ENCODE results near the gene MEGF8. TPM values are rescaled to one million over a fixed set of nuclear protein-coding genes. Genes with fewer than 3 reads are reported as not detected.
"Not testable (repeated sequence)": the region's sequence is repeated elsewhere in the genome, so short reads cannot be mapped to it uniquely, and the experiment has no call there.

Gene MEGF8
- total RNA-seq, 2 donors from 2014 or later: 9.7 to 14.0 TPM

GRCh38 chr19:42332059-42332458 is 6.6 kb downstream of the MEGF8 start:
- H3K4me1 Mint-ChIP-seq (ENCODE audit: low read depth): peaks cover 21% of the 10 kb centered on the region
- H3K4me3 Mint-ChIP-seq: no peak overlapping the region
- H3K27ac Mint-ChIP-seq: no peak overlapping the region
- ATAC-seq (replicated peaks in 1 of 2): no peak
- H3K27me3 Mint-ChIP-seq (ENCODE audit: low read depth): no peaks in the 10 kb centered on the region
- no peak for DNase-seq
- no peaks in the 10 kb centered on the region for H3K36me3 Mint-ChIP-seq (ENCODE audit: insufficient read depth in 2 of 2)
- no peaks in the 10 kb centered on the region for H3K9me3 Mint-ChIP-seq

- Mint-ChIP-seq H3K4me3 (no peak overlapping the region), H3K27me3 (ENCODE audit: low read depth) (no peaks in the 10 kb centered on the region)
- no peak for ATAC-seq (replicated peaks in 1 of 2)
Observed at GRCh38 chr19:42333018-42333417, 7.6 kb downstream of the MEGF8 start.

GRCh38 chr19:42333975-42334696 is 8.7 kb downstream of the MEGF8 start:
- H3K27ac Mint-ChIP-seq: no peak overlapping the region
- no peaks in the 10 kb centered on the region for H3K9me3 Mint-ChIP-seq
- DNase-seq (no peak), ATAC-seq (replicated peaks in 1 of 2) (no peak)
- H3K36me3 Mint-ChIP-seq (ENCODE audit: insufficient read depth in 2 of 2): peaks cover 0 to 2% of the 10 kb centered on the region in 2 donors
- peaks cover 3% of the 10 kb centered on the region for H3K4me1 Mint-ChIP-seq (ENCODE audit: low read depth)
- no peaks in the 10 kb centered on the region for H3K27me3 Mint-ChIP-seq (ENCODE audit: low read depth)
- H3K4me3 Mint-ChIP-seq: no peak overlapping the region

More at GRCh38 chr19:42333018-42333417, 7.6 kb downstream of the MEGF8 start:
- H3K4me1 Mint-ChIP-seq (ENCODE audit: low read depth): peaks cover 14% of the 10 kb centered on the region
- H3K9me3 Mint-ChIP-seq: no peaks in the 10 kb centered on the region
- no peak for DNase-seq
- no peaks in the 10 kb centered on the region for H3K36me3 Mint-ChIP-seq (ENCODE audit: insufficient read depth in 2 of 2)
- H3K27ac Mint-ChIP-seq: no peak overlapping the region

- no peak overlapping the region for H3K27ac Mint-ChIP-seq
- no peak for DNase-seq
- ATAC-seq (replicated peaks in 1 of 2): no peak
- H3K4me3 Mint-ChIP-seq: no peak overlapping the region
- no peaks in the 10 kb centered on the region for H3K9me3 Mint-ChIP-seq
- peaks cover 0 to 2% of the 10 kb centered on the region in 2 donors for H3K36me3 Mint-ChIP-seq (ENCODE audit: insufficient read depth in 2 of 2)
- H3K27me3 Mint-ChIP-seq (ENCODE audit: low read depth): no peaks in the 10 kb centered on the region
- H3K4me1 Mint-ChIP-seq (ENCODE audit: low read depth): peaks cover 5% of the 10 kb centered on the region
Observed at GRCh38 chr19:42334697-42335373, 9.4 kb downstream of the MEGF8 start.

GRCh38 chr19:42335374-42335936 is 10.0 kb downstream of the MEGF8 start:
- Mint-ChIP-seq H3K27ac (no peak overlapping the region), H3K36me3 (ENCODE audit: insufficient read depth in 2 of 2) (peaks cover 0 to 2% of the 10 kb centered on the region in 2 donors), H3K4me1 (ENCODE audit: low read depth) (peaks cover 5% of the 10 kb centered on the region), H3K27me3 (ENCODE audit: low read depth) (no peaks in the 10 kb centered on the region), H3K4me3 (no peak overlapping the region), H3K9me3 (no peaks in the 10 kb centered on the region)
- ATAC-seq (replicated peaks in 1 of 2): no peak
- DNase-seq: no peak

- peaks cover 5% of the 10 kb centered on the region for H3K4me1 Mint-ChIP-seq (ENCODE audit: low read depth)
- peaks cover 0 to 2% of the 10 kb centered on the region in 2 donors for H3K36me3 Mint-ChIP-seq (ENCODE audit: insufficient read depth in 2 of 2)
- DNase-seq (no peak), ATAC-seq (replicated peaks in 1 of 2) (no peak)
- no peaks in the 10 kb centered on the region for H3K27me3 Mint-ChIP-seq (ENCODE audit: low read depth)
- H3K4me3 Mint-ChIP-seq: no peak overlapping the region
- no peaks in the 10 kb centered on the region for H3K9me3 Mint-ChIP-seq
- H3K27ac Mint-ChIP-seq: no peak overlapping the region
Observed at GRCh38 chr19:42335971-42336370, 10.5 kb downstream of the MEGF8 start.

GRCh38 chr19:42339126-42339860 is 13.9 kb downstream of the MEGF8 start:
- not testable (repeated sequence) for H3K27ac Mint-ChIP-seq; ATAC-seq (replicated peaks in 1 of 2); H3K36me3 Mint-ChIP-seq (ENCODE audit: insufficient read depth in 2 of 2); H3K4me1 Mint-ChIP-seq (ENCODE audit: low read depth); H3K27me3 Mint-ChIP-seq (ENCODE audit: low read depth); H3K9me3 Mint-ChIP-seq; DNase-seq; H3K4me3 Mint-ChIP-seq

GRCh38 chr19:42339922-42340321 is 14.5 kb downstream of the MEGF8 start:
- H3K27me3 Mint-ChIP-seq (ENCODE audit: low read depth); H3K27ac Mint-ChIP-seq; DNase-seq; H3K36me3 Mint-ChIP-seq (ENCODE audit: insufficient read depth in 2 of 2); ATAC-seq (replicated peaks in 1 of 2); H3K9me3 Mint-ChIP-seq; H3K4me3 Mint-ChIP-seq; H3K4me1 Mint-ChIP-seq (ENCODE audit: low read depth): not testable (repeated sequence)

- H3K27me3 Mint-ChIP-seq (ENCODE audit: low read depth): no peaks in the 10 kb centered on the region
- DNase-seq (no peak), ATAC-seq (replicated peaks in 1 of 2) (no peak)
- H3K4me1 Mint-ChIP-seq (ENCODE audit: low read depth): peaks cover 5% of the 10 kb centered on the region
- H3K9me3 Mint-ChIP-seq: no peaks in the 10 kb centered on the region
- no peak overlapping the region for H3K4me3 Mint-ChIP-seq
- H3K27ac Mint-ChIP-seq: no peak overlapping the region
- H3K36me3 Mint-ChIP-seq (ENCODE audit: insufficient read depth in 2 of 2): peaks cover 0 to under 1% of the 10 kb centered on the region in 2 donors
Observed at GRCh38 chr19:42343344-42344110, 18.1 kb downstream of the MEGF8 start.

GRCh38 chr19:42344336-42344893 is 19.0 kb downstream of the MEGF8 start:
- Mint-ChIP-seq H3K9me3 (no peaks in the 10 kb centered on the region), H3K27ac (no peak overlapping the region), H3K36me3 (ENCODE audit: insufficient read depth in 2 of 2) (no peaks in the 10 kb centered on the region), H3K4me3 (no peak overlapping the region), H3K4me1 (ENCODE audit: low read depth) (peaks cover 3% of the 10 kb centered on the region), H3K27me3 (ENCODE audit: low read depth) (no peaks in the 10 kb centered on the region)
- DNase-seq: no peak
- ATAC-seq (replicated peaks in 1 of 2): no peak

GRCh38 chr19:42345191-42345812 is 19.9 kb downstream of the MEGF8 start:
- no peaks in the 10 kb centered on the region for H3K4me1 Mint-ChIP-seq (ENCODE audit: low read depth)
- DNase-seq (no peak), ATAC-seq (replicated peaks in 1 of 2) (no peak)
- no peaks in the 10 kb centered on the region for H3K27me3 Mint-ChIP-seq (ENCODE audit: low read depth)
- no peak overlapping the region for H3K4me3 Mint-ChIP-seq
- no peak overlapping the region for H3K27ac Mint-ChIP-seq
- no peaks in the 10 kb centered on the region for H3K9me3 Mint-ChIP-seq
- H3K36me3 Mint-ChIP-seq (ENCODE audit: insufficient read depth in 2 of 2): no peaks in the 10 kb centered on the region

- no peaks in the 10 kb centered on the region for H3K27me3 Mint-ChIP-seq (ENCODE audit: low read depth)
- H3K4me1 Mint-ChIP-seq (ENCODE audit: low read depth): no peaks in the 10 kb centered on the region
- H3K36me3 Mint-ChIP-seq (ENCODE audit: insufficient read depth in 2 of 2): no peaks in the 10 kb centered on the region
Observed at GRCh38 chr19:42348211-42348610, 22.8 kb downstream of the MEGF8 start.

More at GRCh38 chr19:42348211-42348610, 22.8 kb downstream of the MEGF8 start:
- H3K27ac Mint-ChIP-seq: no peak overlapping the region
- no peak overlapping the region for H3K4me3 Mint-ChIP-seq
- DNase-seq (no peak), ATAC-seq (replicated peaks in 1 of 2) (no peak)
- H3K9me3 Mint-ChIP-seq: no peaks in the 10 kb centered on the region

Measured in activated T-cell treated with anti-CD3 and anti-CD28 coated beads, Interleukin-2, amount 50 U/mL, for 72 hours (primary cell).